ENCODE results near the gene POU4F3. TPM values are rescaled to one million over a fixed set of nuclear protein-coding genes. Genes with fewer than 3 reads are reported as not detected.

POU4F3 gene
- total and polyA plus RNA-seq, 9 donors: 0.08 to 0.23 TPM; not detected in 7

DNA sequence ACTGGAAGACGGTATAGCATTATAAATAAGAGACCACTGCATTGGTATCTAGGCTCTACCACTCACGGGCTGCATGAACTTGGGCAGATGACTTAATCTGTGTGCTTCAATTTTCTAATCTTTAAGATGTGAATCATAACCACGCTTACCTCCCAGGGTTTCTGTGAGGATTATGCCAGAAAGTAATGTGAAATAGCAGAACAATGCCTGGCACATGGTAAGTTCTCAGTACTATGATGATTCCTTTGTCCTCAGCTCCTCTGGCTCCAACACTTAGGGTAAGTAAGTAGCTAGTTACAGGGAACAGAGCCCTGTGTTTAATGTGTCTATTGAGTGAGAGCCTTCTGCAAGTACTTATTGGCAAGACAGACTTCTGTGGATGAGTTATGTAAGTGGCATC is 31.1 kb downstream of the POU4F3 start:
- Histone ChIP-seq H3K27ac (no peak overlapping the region), H3K4me1 (ENCODE audit: insufficient read depth) (no peaks in the 10 kb centered on the region), H3K36me3 (no peaks in the 10 kb centered on the region), H3K4me3 (no peak overlapping the region), H3K9me3 (no peaks in the 10 kb centered on the region), H3K27me3 (no peaks in the 10 kb centered on the region)
- intact Hi-C loops (cut with DNase I): no loop called here
- WGBS, 3 donors: 78 to 81% (median 78%) methylated on average over 3 of the region's 3 CpGs
- TF ChIP-seq POLR2A (IDR thresholded peaks at IDR 0.05): no peak
- no peak for TF ChIP-seq CTCF (IDR thresholded peaks at IDR 0.05)
- TF ChIP-seq EP300 (IDR thresholded peaks at IDR 0.05): no peak
- no peak for DNase-seq

- TF ChIP-seq POLR2A (IDR thresholded peaks at IDR 0.05): no peak
- no peak for TF ChIP-seq EP300 (IDR thresholded peaks at IDR 0.05)
- no peaks in the 10 kb centered on the region for H3K4me1 ChIP-seq (ENCODE audit: insufficient read depth)
- H3K9me3 ChIP-seq: no peaks in the 10 kb centered on the region
- H3K4me3 ChIP-seq: no peak overlapping the region
- H3K27me3 ChIP-seq: no peaks in the 10 kb centered on the region
- 71 to 82% (median 74%) methylated on average over 2 of the region's 2 CpGs for WGBS, 3 donors
- DNase-seq: no peak
- H3K27ac ChIP-seq: no peak overlapping the region
- intact Hi-C loops (cut with DNase I): no loop called here
- H3K36me3 ChIP-seq: no peaks in the 10 kb centered on the region
Measured at GRCh38 chr5:146376821-146377220, 38.2 kb downstream of the POU4F3 start.

- Histone ChIP-seq H3K4me3 (no peak overlapping the region), H3K27ac (no peak overlapping the region), H3K4me1 (ENCODE audit: insufficient read depth) (no peaks in the 10 kb centered on the region), H3K9me3 (no peaks in the 10 kb centered on the region), H3K27me3 (no peaks in the 10 kb centered on the region), H3K36me3 (no peaks in the 10 kb centered on the region)
- DNase-seq: no peak
- TF ChIP-seq CTCF (IDR thresholded peaks at IDR 0.05) (no peak), POLR2A (IDR thresholded peaks at IDR 0.05) (no peak), EP300 (IDR thresholded peaks at IDR 0.05) (no peak)
- intact Hi-C loops (cut with DNase I): no loop called here
- 9 to 15% (median 11%) methylated on average over 25 of the region's 25 CpGs for WGBS, 3 donors
Measured at GRCh38 chr5:146378986-146379385, 40.3 kb downstream of the POU4F3 start.

DNA sequence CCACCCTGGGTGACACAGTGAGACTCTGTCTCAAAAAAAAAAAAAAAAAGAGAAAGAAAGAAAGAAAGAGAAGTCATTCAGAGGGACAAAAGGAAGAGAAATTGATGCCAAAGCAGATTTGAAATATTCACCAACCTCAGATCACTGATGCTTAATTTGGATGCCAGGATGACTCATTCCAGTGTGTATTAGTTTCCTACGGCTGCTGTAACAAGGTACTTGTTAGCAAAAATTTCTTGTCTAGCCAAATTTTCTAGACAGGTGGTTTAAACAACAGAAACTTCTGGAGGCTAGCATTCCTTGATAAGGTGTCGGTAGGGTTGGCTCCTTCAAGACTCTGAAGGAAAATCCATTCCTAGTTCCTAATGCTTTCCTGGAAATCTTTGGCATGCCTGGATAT is 42.1 kb downstream of the POU4F3 start:
- H3K36me3 ChIP-seq: no peaks in the 10 kb centered on the region
- 81 to 91% (median 86%) methylated on average over 2 of the region's 2 CpGs for WGBS, 3 donors
- H3K27ac ChIP-seq: no peak overlapping the region
- H3K4me1 ChIP-seq (ENCODE audit: insufficient read depth): no peaks in the 10 kb centered on the region
- intact Hi-C loops (cut with DNase I): no loop called here
- H3K9me3 ChIP-seq: no peaks in the 10 kb centered on the region
- no peak for DNase-seq
- TF ChIP-seq CTCF (IDR thresholded peaks at IDR 0.05): no peak
- TF ChIP-seq POLR2A (IDR thresholded peaks at IDR 0.05): no peak
- TF ChIP-seq EP300 (IDR thresholded peaks at IDR 0.05): no peak
- H3K27me3 ChIP-seq: no peaks in the 10 kb centered on the region
- H3K4me3 ChIP-seq: no peak overlapping the region

DNA sequence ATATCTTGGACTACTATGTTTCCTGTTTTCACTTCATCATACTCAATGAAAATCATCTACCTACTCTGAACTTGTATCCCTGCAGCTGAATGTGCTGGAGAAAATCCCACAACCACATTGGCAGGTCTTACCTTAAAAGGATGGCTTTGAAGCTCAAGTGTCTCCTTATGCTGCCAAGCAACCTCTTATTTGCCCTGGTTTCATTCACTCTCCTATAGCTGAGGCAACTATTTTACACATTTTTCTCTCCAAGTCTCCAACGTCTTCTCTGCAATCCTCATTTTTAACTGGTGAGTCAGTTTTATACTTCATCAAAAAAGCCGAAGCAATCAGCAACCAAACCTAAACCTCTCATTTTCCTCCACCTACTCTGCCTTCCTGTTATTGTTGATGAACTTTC is 49.7 kb downstream of the POU4F3 start:
- DNase-seq: no peak
- no peak for TF ChIP-seq CTCF (IDR thresholded peaks at IDR 0.05)
- no peak for TF ChIP-seq POLR2A (IDR thresholded peaks at IDR 0.05)
- TF ChIP-seq EP300 (IDR thresholded peaks at IDR 0.05): no peak
- Histone ChIP-seq H3K36me3 (no peaks in the 10 kb centered on the region), H3K9me3 (no peaks in the 10 kb centered on the region), H3K27me3 (no peaks in the 10 kb centered on the region), H3K27ac (no peak overlapping the region), H3K4me3 (no peak overlapping the region), H3K4me1 (ENCODE audit: insufficient read depth) (no peaks in the 10 kb centered on the region)
- 50 to 61% (median 51%) methylated on average over 2 of the region's 2 CpGs for WGBS, 3 donors
- intact Hi-C loops (cut with DNase I): no loop called here
